Lung (tissue), 12 donors: Measurements from ENCODE around the gene TRIB2. TPM values are rescaled to one million over a fixed set of nuclear protein-coding genes. Genes with fewer than 3 reads are reported as not detected.

Source experiments
- ATAC-seq: fragments of 200-7000 bp; cut with Tn5 transposase; one replicate; pipeline ENCODE4 v1.9.1; 2020; ENCODE audit warnings: moderate number of reproducible peaks; ENCODE audit not compliant: insufficient read depth, low FRiP score
- DNase-seq, 3 donors: peaks; one replicate each; pipeline ENCODE4 v3.0.0-alpha.2; 2013 to 2017
- H3K27ac ChIP-seq, 2 donors: one replicate each; pipeline ENCODE4 v1.5.1; 2013; ENCODE audit warnings: mild to moderate bottlenecking in 2 of 2, moderate library complexity in 2 of 2, control low read depth in 1 of 2, inconsistent platforms in 1 of 2, low read depth in 1 of 2, low read length in 1 of 2
- H3K27me3 ChIP-seq, 3 donors: one replicate each; pipeline ENCODE4 v1.5.1; 2013; ENCODE audit warnings: low read length in 2 of 3; ENCODE audit not compliant: control insufficient read depth in 3 of 3, insufficient read depth in 3 of 3
- H3K36me3 ChIP-seq, 4 donors: one replicate each; pipeline ENCODE4 v1.5.1; 2013; ENCODE audit warnings: low read length in 4 of 4, mild to moderate bottlenecking in 1 of 4, moderate library complexity in 1 of 4; ENCODE audit not compliant: control insufficient read depth in 4 of 4, insufficient read depth in 4 of 4
- H3K4me1 ChIP-seq, 5 donors: one replicate each; pipeline ENCODE4 v1.5.1; 2013; ENCODE audit warnings: low read length in 5 of 5, mild to moderate bottlenecking in 2 of 5, moderate library complexity in 1 of 5; ENCODE audit not compliant: control insufficient read depth in 5 of 5, insufficient read depth in 5 of 5
- H3K4me3 ChIP-seq: one replicate; pipeline ENCODE4 v1.5.1; 2013; ENCODE audit warnings: mild to moderate bottlenecking, control low read depth, moderate library complexity
- H3K9ac ChIP-seq, 2 donors: one replicate each; pipeline ENCODE4 v1.5.1; 2013; ENCODE audit warnings: low read length in 2 of 2, control low read depth in 1 of 2; ENCODE audit not compliant: insufficient read depth in 1 of 2
- H3K9me3 ChIP-seq, 4 donors: one replicate each; pipeline ENCODE4 v1.5.1; 2013; ENCODE audit warnings: low read length in 3 of 4, mild to moderate bottlenecking in 1 of 4, moderate library complexity in 1 of 4; ENCODE audit not compliant: control insufficient read depth in 4 of 4, insufficient read depth in 3 of 4
- CTCF ChIP-seq: IDR thresholded peaks from 2 replicates; pipeline ENCODE4 v1.5.1; 2012; ENCODE audit warnings: mild to moderate bottlenecking; ENCODE audit errors: control extremely low read depth, extremely low read depth
- WGBS, 2 donors: extraction: QIAGEN DNeasy Blood & Tissue Kit; methylation state at CpG; one replicate each; pipeline ENCODE4 v1.1.7; 2013; 5-methylcytosine and 5-hydroxymethylcytosine counted together
- polyA plus RNA-seq, 2 donors: library from polyadenylated mRNA; stranded (reverse); fragments of 200-250 nt; gene quantifications; one replicate each; pipeline ENCODE4 v1.2.1, GENCODE V29; 2013
- total RNA-seq, 2 donors: library from RNA; depleted of rRNA in 1 of 2; stranded (reverse); fragments of >200 nt in 1 of 2; gene quantifications; one replicate each; pipeline ENCODE4 v1.2.1, GENCODE V29; 2014 to 2021
- donor health status: control.
- donor health status: control.
- donor health status: Bipolar disorder and iron deficiency.
- donor health status: healthy.
- donor health status: DM: yes; HTN: yes; CAD: no.

The TRIB2 gene
- total and polyA plus RNA-seq, 4 donors: 21.3 to 83.6 (median 38.5) TPM

- Histone ChIP-seq H3K27me3 (no peaks in the 10 kb centered on the region), H3K9ac (no peak overlapping the region), H3K4me3 (no peak overlapping the region), H3K9me3 (no peaks in the 10 kb centered on the region), H3K27ac (no peak overlapping the region), H3K4me1 (peaks cover 0 to 7% (median 0%) of the 10 kb centered on the region in 5 donors), H3K36me3 (no peaks in the 10 kb centered on the region)
- 76% methylated on average over 7 of the region's 7 CpGs for WGBS, 2 donors
- no peak for TF ChIP-seq CTCF
- ATAC-seq (peak; percentile 65), DNase-seq (peak; percentile 66 to 90 (median 85))
Observed at GRCh38 chr2:12702168-12703121, 14.3 kb upstream of the TRIB2 start.

- peak in 1 of 3 donors; percentile 9 for DNase-seq
- Histone ChIP-seq H3K9ac (no peak overlapping the region), H3K4me1 (peaks cover 0 to 7% (median 0%) of the 10 kb centered on the region in 5 donors), H3K36me3 (no peaks in the 10 kb centered on the region), H3K9me3 (no peaks in the 10 kb centered on the region), H3K27me3 (no peaks in the 10 kb centered on the region), H3K4me3 (no peak overlapping the region), H3K27ac (no peak overlapping the region)
- no peak for TF ChIP-seq CTCF
- ATAC-seq: no peak
Observed at GRCh38 chr2:12704378-12704777, 12.4 kb upstream of the TRIB2 start.

GRCh38 chr2:12705230-12705629 lies 11.5 kb upstream of the TRIB2 start:
- ATAC-seq: no peak
- no peaks in the 10 kb centered on the region for H3K36me3 ChIP-seq
- H3K4me3 ChIP-seq: no peak overlapping the region
- no peak overlapping the region for H3K9ac ChIP-seq
- no peaks in the 10 kb centered on the region for H3K9me3 ChIP-seq
- no peak overlapping the region for H3K27ac ChIP-seq
- no peak for DNase-seq
- WGBS, 2 donors: 83 to 99% methylated on average over 1 of the region's 1 CpG
- TF ChIP-seq CTCF: no peak
- peaks cover 0 to 7% (median 0%) of the 10 kb centered on the region in 5 donors for H3K4me1 ChIP-seq
- H3K27me3 ChIP-seq: no peaks in the 10 kb centered on the region
